K562 (cell line): ENCODE measurements around the gene TM4SF20. TPM values are rescaled to one million over a fixed set of nuclear protein-coding genes. Genes with fewer than 3 reads are reported as not detected.

Experiments
- ATAC-seq: fragments of 200-7000 bp; cut with Tn5 transposase; 3 replicates; pipeline ENCODE4 v1.9.1; 2020; ENCODE audit warnings: moderate library complexity
- BruUV-seq: library from RNA; stranded (reverse); fragments of 400-500 nt; replicated peaks from 2 replicates; lab custom pipeline; 2021; lab: Mats Ljungman, UMichigan
- CTCF ChIA-PET: fragments of 300-600 bp; formaldehyde crosslinking; extraction: SDS; loops from one replicate; lab custom pipeline; 2021; ENCODE audit warnings: low intra/inter-chr PET ratio; lab: Yijun Ruan, JAX
- POLR2A ChIA-PET: fragments of 300-600, 350-650 bp; sonication (Branson Sonifier 250); formaldehyde crosslinking; extraction: SDS; loops from one replicate; lab custom pipeline; 2021; ENCODE audit warnings: antibody characterized with exemption, inconsistent platforms; lab: Yijun Ruan, JAX
- DNase-seq, 4 experiments: peaks; one replicate each; pipeline versions ENCODE4 v3.0.0 to v3.0.0-alpha.2; 2011 to 2018; ENCODE audit warnings: low spot score in 3 of 4, mixed read lengths in 3 of 4; ENCODE audit errors: extremely low read depth in 1 of 4
- FAIRE-seq: peaks from 2 replicates; lab custom pipeline; 2011; peaks lifted over from hg19 to GRCh38; lab: Jason Lieb, UNC
- H2AFZ ChIP-seq: 2 replicates; pipeline ENCODE4 v1.6.0; 2011; ENCODE audit warnings: low read depth, low read length, control low read depth, inconsistent platforms
- H3K27ac ChIP-seq: fragments of 200-600 bp; 3 replicates; pipeline ENCODE4 v1.8.0; 2011; ENCODE audit warnings: low read depth, mild to moderate bottlenecking, control low read depth, inconsistent platforms, low read length, moderate library complexity, mixed read lengths; ENCODE audit errors: extremely low read depth
- H3K27me3 ChIP-seq, 2 experiments: fragments of 300-600 bp in 1 of 2; 2 replicates in 1 of 2; 3 replicates in 1 of 2; pipeline versions ENCODE4 v1.6.0 to v1.8.0; 2011; ENCODE audit warnings: inconsistent platforms in 2 of 2, low read length in 2 of 2, mild to moderate bottlenecking in 1 of 2, mixed read lengths in 1 of 2, moderate library complexity in 1 of 2; ENCODE audit not compliant: control insufficient read depth in 2 of 2, insufficient read depth in 2 of 2
- H3K36me3 ChIP-seq: fragments of 300-600 bp; 3 replicates; pipeline ENCODE4 v1.8.0; 2011; ENCODE audit warnings: mild to moderate bottlenecking, low read length, inconsistent platforms; ENCODE audit not compliant: control insufficient read depth, insufficient read depth
- H3K4me1 ChIP-seq, 2 experiments: fragments of 200-600 bp in 1 of 2; replicated peaks in 1 of 2; 2 replicates in 1 of 2; 3 replicates in 1 of 2; pipeline versions ENCODE4 v1.5.1 to v1.8.0; 2011; ENCODE audit warnings: inconsistent platforms in 2 of 2, low read length in 2 of 2, mild to moderate bottlenecking in 1 of 2, mixed read lengths in 1 of 2, moderate library complexity in 1 of 2; ENCODE audit not compliant: control insufficient read depth in 2 of 2, insufficient read depth in 2 of 2
- H3K4me2 ChIP-seq: 2 replicates; pipeline ENCODE4 v1.6.1; 2011; ENCODE audit warnings: low read length, control low read depth, inconsistent platforms, mixed read lengths; ENCODE audit not compliant: insufficient read depth
- H3K4me3 ChIP-seq: fragments of 200-600 bp; sonication (generic), shearing (Covaris generic); 2 replicates; pipeline ENCODE4 v1.5.1; 2016; ENCODE audit warnings: control low read depth, inconsistent platforms
- H3K79me2 ChIP-seq: fragments of 200-600 bp; 3 replicates; pipeline ENCODE4 v1.8.0; 2011; ENCODE audit warnings: low read length, inconsistent platforms; ENCODE audit not compliant: control insufficient read depth, insufficient read depth
- H3K9ac ChIP-seq, 2 experiments: 2 replicates each; pipeline versions ENCODE4 v1.6.0 to v1.6.1; 2011; ENCODE audit warnings: low read depth in 2 of 2, low read length in 2 of 2, control low read depth in 1 of 2, inconsistent platforms in 1 of 2, mild to moderate bottlenecking in 1 of 2, mixed read lengths in 1 of 2; ENCODE audit not compliant: insufficient read depth in 1 of 2
- H3K9me1 ChIP-seq: one replicate; pipeline ENCODE4 v1.6.0; 2011; ENCODE audit warnings: inconsistent platforms, mild to moderate bottlenecking, low read length, moderate library complexity; ENCODE audit not compliant: control insufficient read depth, insufficient read depth
- H3K9me3 ChIP-seq: replicated peaks from 2 replicates; pipeline ENCODE4 v1.5.1; 2011; ENCODE audit warnings: low read depth, low read length, inconsistent platforms; ENCODE audit not compliant: control insufficient read depth, insufficient read depth
- H4K20me1 ChIP-seq: replicated peaks from 2 replicates; pipeline ENCODE4 v1.6.1; 2011; ENCODE audit warnings: low read length, inconsistent platforms, mixed read lengths; ENCODE audit not compliant: control insufficient read depth, insufficient read depth
- CBX5 ChIP-seq: IDR thresholded peaks from 2 replicates; pipeline ENCODE4 v1.6.1; 2014; ENCODE audit warnings: low read depth, borderline replicate concordance
- CHD2 ChIP-seq: IDR thresholded peaks from 2 replicates; pipeline ENCODE4 v1.6.1; 2011; ENCODE audit warnings: low read depth, low read length
- CLOCK ChIP-seq: fragments of 250-450 bp; sonication (Bioruptor Pico); IDR thresholded peaks from 2 replicates; pipeline ENCODE4 v1.4.0; 2020; ENCODE audit warnings: mild to moderate bottlenecking, moderate library complexity, borderline replicate concordance
- FOSL1 ChIP-seq: fragments of 200-800 bp; sonication (Bioruptor generic); conservative IDR thresholded peaks from 2 replicates; pipeline ENCODE4 v1.6.1; 2016; ENCODE audit warnings: missing genetic modification characterization, missing compliant biosample characterization
- MLX ChIP-seq, 2 experiments: fragments of 450-650 bp in 1 of 2; sonication (generic) in 1 of 2; formaldehyde crosslinking; conservative IDR thresholded peaks; 2 replicates each; pipeline versions ENCODE4 v1.4.0 to v1.8.1; 2020 to 2022; ENCODE audit warnings: mild to moderate bottlenecking in 1 of 2, missing genetic modification reagents in 1 of 2
- MYC ChIP-seq, 2 experiments: fragments of 250-450 bp in 1 of 2; sonication (Bioruptor Pico) in 1 of 2; IDR thresholded peaks; 2 replicates each; pipeline versions ENCODE4 v1.5.1 to v1.6.1; 2012 to 2021; ENCODE audit warnings: low read depth in 2 of 2, borderline replicate concordance in 1 of 2, improper control_type of control experiment in 1 of 2, low read length in 1 of 2, mild to moderate bottlenecking in 1 of 2, moderate library complexity in 1 of 2
- NFIC ChIP-seq: fragments of 450-650 bp; IDR thresholded peaks from 2 replicates; pipeline ENCODE4 v1.6.1; 2017; ENCODE audit warnings: mild to moderate bottlenecking, inconsistent platforms
- PHF21A ChIP-seq: fragments of 450-650 bp; IDR thresholded peaks from 2 replicates; pipeline ENCODE4 v1.6.1; 2017; ENCODE audit warnings: low read depth, borderline replicate concordance
- PHF8 ChIP-seq: fragments of 200-600 bp; sonication (generic); IDR thresholded peaks from 2 replicates; pipeline ENCODE4 v1.6.1; 2012; ENCODE audit warnings: mixed run types, mild to moderate bottlenecking, inconsistent platforms, low read length, moderate library complexity, borderline replicate concordance
- PYGO2 ChIP-seq: fragments of 450-650 bp; IDR thresholded peaks from 2 replicates; pipeline ENCODE4 v1.6.1; 2016; ENCODE audit warnings: mild to moderate bottlenecking, missing genetic modification characterization, moderate library complexity, missing compliant biosample characterization
- TEAD4 ChIP-seq, 2 experiments: sonication (generic) in 1 of 2; formaldehyde crosslinking in 1 of 2; IDR thresholded peaks; 2 replicates each; pipeline versions ENCODE4 v1.6.1 to v1.8.0; 2012 to 2022; ENCODE audit warnings: borderline replicate concordance in 1 of 2, inconsistent platforms in 1 of 2, low read length in 1 of 2, mild to moderate bottlenecking in 1 of 2, missing genetic modification reagents in 1 of 2
- THRAP3 ChIP-seq: fragments of 450-650 bp; IDR thresholded peaks from 2 replicates; pipeline ENCODE4 v1.6.1; 2016; ENCODE audit warnings: mild to moderate bottlenecking, inconsistent platforms, borderline replicate concordance
- ZNF584 ChIP-seq: fragments of 200-800 bp; sonication (Bioruptor generic); IDR thresholded peaks from 2 replicates; pipeline ENCODE4 v1.6.1; 2016; ENCODE audit warnings: low read depth, mild to moderate bottlenecking, missing genetic modification characterization, missing compliant biosample characterization
- WGBS: fragments of 100-300 bp; shearing (Covaris generic); methylation state at CpG from one replicate; pipeline ENCODE4 v1.1.6; 2016; ENCODE audit warnings: low coverage, mixed read lengths; ENCODE audit not compliant: insufficient coverage; ENCODE audit errors: missing lambda C conversion rate; 5-methylcytosine and 5-hydroxymethylcytosine counted together
- in situ Hi-C: fragments of 300-500 bp; cut with MboI; formaldehyde crosslinking; loops from 4 replicates; pipeline ENCODE4 v1.15.0; 2018; ENCODE audit warnings: inconsistent platforms, mixed read lengths
- intact Hi-C: fragments of 100-400 bp; cut with micrococcal nuclease; formaldehyde crosslinking; loops from 2 replicates; pipeline ENCODE4 v1.14.2; 2022
- polyA plus RNA-seq, 8 experiments: library from polyadenylated mRNA; depleted of rRNA in 4 of 8; stranded (reverse) in 5 of 8; unstranded in 3 of 8; fragments of >200 nt; fragmentation: Nextera tagmentation in 2 of 8; fragmentation: Illumina TruSeq in 1 of 8; extraction: Ambion mirVana in 2 of 8; extraction: Trizol in 1 of 8; gene quantifications; 2 replicates each; pipeline versions ENCODE4 v1.2.1 to v1.2.3, GENCODE V29; 2011 to 2014; ENCODE audit warnings: inconsistent platforms in 1 of 8, missing spikeins in 1 of 8
- total RNA-seq, 7 experiments: library from RNA; depleted of rRNA in 6 of 7; stranded (reverse); fragments of >200 nt in 6 of 7; fragmentation: Illumina TruSeq in 2 of 7; extraction: Trizol in 2 of 7; gene quantifications; 2 replicates each; pipeline versions ENCODE4 v1.2.1 to v1.2.3, GENCODE V29; 2011 to 2021; ENCODE audit warnings: low replicate concordance in 1 of 7
- TF ChIP-seq, protein P1 (sequence below): sonication (generic); formaldehyde crosslinking; IDR thresholded peaks from 2 replicates; pipeline ENCODE4 v1.8.1; 2023; ENCODE audit warnings: mild to moderate bottlenecking, missing genetic modification reagents
- TF ChIP-seq, protein P2 (sequence below): fragments of 450-650 bp; formaldehyde crosslinking; IDR thresholded peaks from 2 replicates; pipeline ENCODE4 v1.4.0; 2020; ENCODE audit warnings: mild to moderate bottlenecking, moderate library complexity

TM4SF20 gene
- total and polyA plus RNA-seq, 9 of the 15 experiments (the other 6 are each of a cell fraction or from before 2014, with no cell fraction given) = not detected

- WGBS = 17% methylated on average over 7 of the region's 7 CpGs
- H3K36me3 ChIP-seq = no peaks in the 10 kb centered on the region
- no peak for FAIRE-seq
- H3K4me2 ChIP-seq = no peak overlapping the region
- H3K27me3 ChIP-seq = peaks cover 0 to 5% of the 10 kb centered on the region in 2 experiments; a peak in 2 of 5 replicates
- no peaks in the 10 kb centered on the region for H3K9me1 ChIP-seq
- H3K27ac ChIP-seq = no peak overlapping the region
- no peak overlapping the region for H2AFZ ChIP-seq
- no peak for ATAC-seq
- no peak overlapping the region for H3K4me3 ChIP-seq
- H3K9ac ChIP-seq = no peak overlapping the region
- no peaks in the 10 kb centered on the region for H3K79me2 ChIP-seq
- no TSS peak for BruUV-seq
- intact Hi-C loops = no loop called here
- no peaks in the 10 kb centered on the region for H4K20me1 ChIP-seq
- no peaks in the 10 kb centered on the region for H3K9me3 ChIP-seq
- in situ Hi-C loops = no loop called here
- DNase-seq = no peak
- ChIA-PET CTCF (no interaction called here), POLR2A (interaction anchor here (0.6 kb wide), 1 partner anchor 238 kb away, joined by 3 read pairs; no protein-coding TSS in a partner anchor)
- H3K4me1 ChIP-seq = peaks cover 0 to 8% of the 10 kb centered on the region in 2 experiments; a peak in 2 of 5 replicates
- TF ChIP-seq THRAP3 (no peak), CBX5 (no peak), ZNF584 (CRISPR knock-in tag) (no peak), FOSL1 (tag) (no peak), MLX (CRISPR knock-in tag; conservative IDR thresholded peaks at IDR 0.05) (no peak), PHF21A (no peak), NFIC (no peak), CHD2 (no peak), CLOCK (CRISPR knock-in tag) (no peak), TEAD4 (IDR thresholded peaks at IDR 0.05; ENCODE audit: low read length) (no peak), TEAD4 (CRISPR knock-in tag; IDR thresholded peaks at IDR 0.05; ENCODE audit: borderline replicate concordance) (no peak), MYC (IDR thresholded peaks at IDR 0.05; ENCODE audit: low read depth, low read length) (no peak), MYC (CRISPR knock-in tag; IDR thresholded peaks at IDR 0.05; ENCODE audit: borderline replicate concordance, low read depth) (no peak), PHF8 (no peak), PYGO2 (tag) (no peak)
- TF ChIP-seq, protein P1, sequence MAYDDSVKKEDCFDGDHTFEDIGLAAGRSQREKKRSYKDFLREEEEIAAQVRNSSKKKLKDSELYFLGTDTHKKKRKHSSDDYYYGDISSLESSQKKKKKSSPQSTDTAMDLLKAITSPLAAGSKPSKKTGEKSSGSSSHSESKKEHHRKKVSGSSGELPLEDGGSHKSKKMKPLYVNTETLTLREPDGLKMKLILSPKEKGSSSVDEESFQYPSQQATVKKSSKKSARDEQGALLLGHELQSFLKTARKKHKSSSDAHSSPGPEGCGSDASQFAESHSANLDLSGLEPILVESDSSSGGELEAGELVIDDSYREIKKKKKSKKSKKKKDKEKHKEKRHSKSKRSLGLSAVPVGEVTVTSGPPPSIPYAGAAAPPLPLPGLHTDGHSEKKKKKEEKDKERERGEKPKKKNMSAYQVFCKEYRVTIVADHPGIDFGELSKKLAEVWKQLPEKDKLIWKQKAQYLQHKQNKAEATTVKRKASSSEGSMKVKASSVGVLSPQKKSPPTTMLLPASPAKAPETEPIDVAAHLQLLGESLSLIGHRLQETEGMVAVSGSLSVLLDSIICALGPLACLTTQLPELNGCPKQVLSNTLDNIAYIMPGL (CRISPR knock-in tag) = no peak
- TF ChIP-seq, protein P2, sequence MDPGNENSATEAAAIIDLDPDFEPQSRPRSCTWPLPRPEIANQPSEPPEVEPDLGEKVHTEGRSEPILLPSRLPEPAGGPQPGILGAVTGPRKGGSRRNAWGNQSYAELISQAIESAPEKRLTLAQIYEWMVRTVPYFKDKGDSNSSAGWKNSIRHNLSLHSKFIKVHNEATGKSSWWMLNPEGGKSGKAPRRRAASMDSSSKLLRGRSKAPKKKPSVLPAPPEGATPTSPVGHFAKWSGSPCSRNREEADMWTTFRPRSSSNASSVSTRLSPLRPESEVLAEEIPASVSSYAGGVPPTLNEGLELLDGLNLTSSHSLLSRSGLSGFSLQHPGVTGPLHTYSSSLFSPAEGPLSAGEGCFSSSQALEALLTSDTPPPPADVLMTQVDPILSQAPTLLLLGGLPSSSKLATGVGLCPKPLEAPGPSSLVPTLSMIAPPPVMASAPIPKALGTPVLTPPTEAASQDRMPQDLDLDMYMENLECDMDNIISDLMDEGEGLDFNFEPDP (CRISPR knock-in tag) = no peak
Observed at GRCh38 chr2:227388537-227389011, 9.5 kb upstream of the TM4SF20 start.
